GM23338 (cell line): ENCODE data around the gene EEF1AKMT4. TPM values are rescaled to one million over a fixed set of nuclear protein-coding genes. Genes with fewer than 3 reads are reported as not detected.

Experiments used
- ATAC-seq: fragments of 200-7000 bp; cut with Tn5 transposase; 3 replicates; pipeline ENCODE4 v1.9.1; 2020
- DNase-seq: peaks from one replicate; pipeline ENCODE4 v3.0.0-alpha.2; 2015; ENCODE audit warnings: low spot score
- H2AFZ ChIP-seq: fragments of 200-600 bp; sonication (generic); 2 replicates; pipeline ENCODE4 v1.8.0; 2016; ENCODE audit warnings: antibody characterized with exemption, mild to moderate bottlenecking, moderate library complexity
- H3F3A ChIP-seq: fragments of 200-600 bp; sonication (generic); replicated peaks from 2 replicates; pipeline ENCODE4 v1.8.0; 2017; ENCODE audit warnings: antibody characterized with exemption, mixed run types, low read depth
- H3K27ac ChIP-seq: fragments of 200-600 bp; sonication (generic); 2 replicates; pipeline ENCODE4 v1.6.1; 2016; ENCODE audit warnings: low read depth
- H3K27me3 ChIP-seq: fragments of 200-600 bp; sonication (generic); 2 replicates; pipeline ENCODE4 v1.8.0; 2016; ENCODE audit warnings: mild to moderate bottlenecking, mixed run types, moderate library complexity; ENCODE audit not compliant: insufficient read depth
- H3K36me3 ChIP-seq: fragments of 200-600 bp; sonication (generic); 2 replicates; pipeline ENCODE4 v1.8.0; 2016; ENCODE audit warnings: mild to moderate bottlenecking; ENCODE audit not compliant: insufficient read depth
- H3K4me1 ChIP-seq: fragments of 200-600 bp; sonication (generic); 2 replicates; pipeline ENCODE4 v1.8.0; 2016; ENCODE audit warnings: mild to moderate bottlenecking, moderate library complexity; ENCODE audit not compliant: insufficient read depth
- H3K4me2 ChIP-seq: fragments of 200-600 bp; sonication (generic); 2 replicates; pipeline ENCODE4 v1.7.1; 2017; ENCODE audit warnings: mixed run types
- H3K4me3 ChIP-seq: fragments of 200-600 bp; sonication (generic); 2 replicates; pipeline ENCODE4 v1.6.1; 2016; ENCODE audit warnings: mixed run types
- H3K79me2 ChIP-seq: fragments of 200-600 bp; sonication (generic); replicated peaks from 2 replicates; pipeline ENCODE4 v1.8.0; 2017; ENCODE audit warnings: mild to moderate bottlenecking; ENCODE audit not compliant: insufficient read depth
- H3K9me2 ChIP-seq: fragments of 200-600 bp; sonication (generic); 2 replicates; pipeline ENCODE4 v1.8.0; 2017; ENCODE audit not compliant: insufficient read depth
- H4K20me1 ChIP-seq: fragments of 200-600 bp; sonication (generic); replicated peaks from 2 replicates; pipeline ENCODE4 v1.8.0; 2017; ENCODE audit warnings: mild to moderate bottlenecking; ENCODE audit not compliant: insufficient read depth
- H3K27ac Mint-ChIP-seq: 2 replicates; pipeline ENCODE4 v1.8.0; 2020; ENCODE audit warnings: inconsistent platforms, mild to moderate bottlenecking, moderate library complexity, mixed read lengths
- H3K27me3 Mint-ChIP-seq: 3 replicates; pipeline ENCODE4 v1.8.0; 2022; ENCODE audit warnings: low read depth, mild to moderate bottlenecking, moderate library complexity, mixed read lengths, inconsistent platforms; ENCODE audit not compliant: insufficient read depth, poor library complexity
- H3K36me3 Mint-ChIP-seq: 3 replicates; pipeline ENCODE4 v1.8.0; 2021; ENCODE audit warnings: low read depth, mild to moderate bottlenecking, inconsistent platforms, moderate library complexity, mixed read lengths
- H3K4me1 Mint-ChIP-seq: 3 replicates; pipeline ENCODE4 v1.8.0; 2020; ENCODE audit warnings: mild to moderate bottlenecking, inconsistent platforms, mixed read lengths
- H3K4me3 Mint-ChIP-seq: 3 replicates; pipeline ENCODE4 v1.8.0; 2021; ENCODE audit warnings: moderate library complexity, mild to moderate bottlenecking, inconsistent platforms, mixed read lengths
- H3K9me3 Mint-ChIP-seq: 3 replicates; pipeline ENCODE4 v1.8.0; 2020; ENCODE audit warnings: moderate library complexity, mild to moderate bottlenecking, inconsistent platforms, mixed read lengths
- EZH2 ChIP-seq: fragments of 200-600 bp; sonication (generic); IDR thresholded peaks from one replicate; pipeline ENCODE4 v1.8.0; 2017; ENCODE audit warnings: antibody characterized with exemption, mild to moderate bottlenecking, low read depth; ENCODE audit not compliant: unreplicated experiment
- JUNB ChIP-seq: IDR thresholded peaks from one replicate; pipeline ENCODE4 v1.6.1; 2016; ENCODE audit warnings: antibody characterized with exemption; ENCODE audit not compliant: unreplicated experiment
- NANOG ChIP-seq: IDR thresholded peaks from 2 replicates; pipeline ENCODE4 v1.6.1; 2016; ENCODE audit warnings: antibody characterized with exemption, borderline replicate concordance
- POLR2AphosphoS5 ChIP-seq: IDR thresholded peaks from 2 replicates; pipeline ENCODE4 v1.6.1; 2016; ENCODE audit warnings: antibody characterized with exemption, low read depth
- STAT1 ChIP-seq: IDR thresholded peaks from one replicate; pipeline ENCODE4 v1.6.1; 2016; ENCODE audit warnings: antibody characterized with exemption; ENCODE audit not compliant: unreplicated experiment
- ZNF331 ChIP-seq: fragments of 250-450 bp; sonication (Bioruptor Pico); IDR thresholded peaks from 2 replicates; pipeline ENCODE4 v1.5.0; 2020; ENCODE audit warnings: low read depth, mild to moderate bottlenecking, moderate library complexity
- ZNF462 ChIP-seq: fragments of 250-450 bp; sonication (Bioruptor Pico); IDR thresholded peaks from 2 replicates; pipeline ENCODE4 v1.5.0; 2020; ENCODE audit warnings: mild to moderate bottlenecking, moderate library complexity
- polyA plus RNA-seq: library from polyadenylated mRNA; unstranded; fragments of >200 nt; fragmentation: Nextera tagmentation; extraction: Ambion mirVana; gene quantifications from 2 replicates; pipeline ENCODE4 v1.2.1, GENCODE V29; 2016
- total RNA-seq: library from RNA; depleted of rRNA; stranded (reverse); fragments of >200 nt; shearing (Covaris generic); gene quantifications from 2 replicates; pipeline ENCODE4 v1.2.3, GENCODE V29; 2014
- TF ChIP-seq, protein P1 (sequence below): IDR thresholded peaks from one replicate; pipeline ENCODE4 v1.6.1; 2018; ENCODE audit warnings: antibody characterized with exemption; ENCODE audit not compliant: unreplicated experiment
- TF ChIP-seq, protein P2 (sequence below): IDR thresholded peaks from 2 replicates; pipeline ENCODE4 v1.6.1; 2016; ENCODE audit warnings: antibody characterized with exemption

Gene EEF1AKMT4
- total and polyA plus RNA-seq, 2 experiments from 2014 or later = 12.9 to 14.3 TPM

- Mint-ChIP-seq H3K27ac (no peak overlapping the region), H3K36me3 (no peaks in the 10 kb centered on the region), H3K9me3 (no peaks in the 10 kb centered on the region), H3K4me1 (no peaks in the 10 kb centered on the region), H3K27me3 (peaks cover 5% of the 10 kb centered on the region), H3K4me3 (no peak overlapping the region)
- no peak for TF ChIP-seq STAT1
- no peak for TF ChIP-seq EZH2
- no peak for TF ChIP-seq NANOG
- TF ChIP-seq, protein P1, sequence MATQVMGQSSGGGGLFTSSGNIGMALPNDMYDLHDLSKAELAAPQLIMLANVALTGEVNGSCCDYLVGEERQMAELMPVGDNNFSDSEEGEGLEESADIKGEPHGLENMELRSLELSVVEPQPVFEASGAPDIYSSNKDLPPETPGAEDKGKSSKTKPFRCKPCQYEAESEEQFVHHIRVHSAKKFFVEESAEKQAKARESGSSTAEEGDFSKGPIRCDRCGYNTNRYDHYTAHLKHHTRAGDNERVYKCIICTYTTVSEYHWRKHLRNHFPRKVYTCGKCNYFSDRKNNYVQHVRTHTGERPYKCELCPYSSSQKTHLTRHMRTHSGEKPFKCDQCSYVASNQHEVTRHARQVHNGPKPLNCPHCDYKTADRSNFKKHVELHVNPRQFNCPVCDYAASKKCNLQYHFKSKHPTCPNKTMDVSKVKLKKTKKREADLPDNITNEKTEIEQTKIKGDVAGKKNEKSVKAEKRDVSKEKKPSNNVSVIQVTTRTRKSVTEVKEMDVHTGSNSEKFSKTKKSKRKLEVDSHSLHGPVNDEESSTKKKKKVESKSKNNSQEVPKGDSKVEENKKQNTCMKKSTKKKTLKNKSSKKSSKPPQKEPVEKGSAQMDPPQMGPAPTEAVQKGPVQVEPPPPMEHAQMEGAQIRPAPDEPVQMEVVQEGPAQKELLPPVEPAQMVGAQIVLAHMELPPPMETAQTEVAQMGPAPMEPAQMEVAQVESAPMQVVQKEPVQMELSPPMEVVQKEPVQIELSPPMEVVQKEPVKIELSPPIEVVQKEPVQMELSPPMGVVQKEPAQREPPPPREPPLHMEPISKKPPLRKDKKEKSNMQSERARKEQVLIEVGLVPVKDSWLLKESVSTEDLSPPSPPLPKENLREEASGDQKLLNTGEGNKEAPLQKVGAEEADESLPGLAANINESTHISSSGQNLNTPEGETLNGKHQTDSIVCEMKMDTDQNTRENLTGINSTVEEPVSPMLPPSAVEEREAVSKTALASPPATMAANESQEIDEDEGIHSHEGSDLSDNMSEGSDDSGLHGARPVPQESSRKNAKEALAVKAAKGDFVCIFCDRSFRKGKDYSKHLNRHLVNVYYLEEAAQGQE = no peak
- no peak for TF ChIP-seq ZNF331
- TF ChIP-seq ZNF462 (CRISPR knock-in tag) = no peak
- no peak for TF ChIP-seq JUNB
- TF ChIP-seq, protein P2, sequence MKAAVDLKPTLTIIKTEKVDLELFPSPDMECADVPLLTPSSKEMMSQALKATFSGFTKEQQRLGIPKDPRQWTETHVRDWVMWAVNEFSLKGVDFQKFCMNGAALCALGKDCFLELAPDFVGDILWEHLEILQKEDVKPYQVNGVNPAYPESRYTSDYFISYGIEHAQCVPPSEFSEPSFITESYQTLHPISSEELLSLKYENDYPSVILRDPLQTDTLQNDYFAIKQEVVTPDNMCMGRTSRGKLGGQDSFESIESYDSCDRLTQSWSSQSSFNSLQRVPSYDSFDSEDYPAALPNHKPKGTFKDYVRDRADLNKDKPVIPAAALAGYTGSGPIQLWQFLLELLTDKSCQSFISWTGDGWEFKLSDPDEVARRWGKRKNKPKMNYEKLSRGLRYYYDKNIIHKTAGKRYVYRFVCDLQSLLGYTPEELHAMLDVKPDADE = no peak
- TF ChIP-seq POLR2AphosphoS5 = no peak
- DNase-seq = no peak
- no peak for ATAC-seq
- no peak overlapping the region for H3K4me2 ChIP-seq
- H3K79me2 ChIP-seq = no peaks in the 10 kb centered on the region
- no peak overlapping the region for H2AFZ ChIP-seq
- H3F3A ChIP-seq = no peaks in the 10 kb centered on the region
- no peaks in the 10 kb centered on the region for H3K4me1 ChIP-seq
- H3K9me2 ChIP-seq = no peaks in the 10 kb centered on the region
- no peak overlapping the region for H3K4me3 ChIP-seq
- no peaks in the 10 kb centered on the region for H3K36me3 ChIP-seq
- H3K27ac ChIP-seq = no peak overlapping the region
- 0 out of 2 replicates have a peak, but pooled peaks cover 4% of the 10 kb centered on the region for H4K20me1 ChIP-seq
- no peaks in the 10 kb centered on the region for H3K27me3 ChIP-seq
Observed at GRCh38 chr3:184218814-184219213, 30.7 kb upstream of the EEF1AKMT4 start.
